HG03342 (cell line): Measurements from ENCODE around the gene ATP2A1.
A peak's percentile ranks its signal among the peaks of the same experiment; 100 is the strongest.
"Not testable (repeated sequence)": the region's sequence is repeated elsewhere in the genome, so short reads cannot be mapped to it uniquely, and the experiment has no call there.

Experiments
- ATAC-seq: cut with Tn5 transposase; IDR thresholded peaks from one replicate; pipeline ENCODE4 v1.9.1; 2021; ENCODE audit warnings: mild to moderate bottlenecking, moderate library complexity; ENCODE audit not compliant: unreplicated experiment

ATP2A1 gene

DNA sequence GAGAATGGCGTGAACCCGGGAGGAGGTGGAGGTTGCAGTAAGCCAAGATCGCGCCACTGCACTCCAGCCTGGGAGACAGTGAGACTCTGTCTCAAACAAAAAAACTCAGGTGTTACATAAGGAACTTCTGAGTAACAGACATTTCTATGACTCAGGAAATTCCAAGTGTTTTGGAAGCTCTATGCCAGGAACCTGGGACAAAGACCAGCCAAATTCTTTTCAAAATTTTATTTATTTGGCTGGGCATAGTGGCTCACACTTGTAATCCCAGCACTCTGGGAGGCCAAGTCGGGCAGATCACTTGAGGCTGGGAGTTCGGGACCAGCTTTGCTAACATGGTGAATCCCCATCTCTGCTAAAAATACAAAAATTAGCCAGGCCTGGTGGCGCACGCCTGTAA, 19.9 kb upstream of the ATP2A1 start:
- no peak for ATAC-seq

DNA sequence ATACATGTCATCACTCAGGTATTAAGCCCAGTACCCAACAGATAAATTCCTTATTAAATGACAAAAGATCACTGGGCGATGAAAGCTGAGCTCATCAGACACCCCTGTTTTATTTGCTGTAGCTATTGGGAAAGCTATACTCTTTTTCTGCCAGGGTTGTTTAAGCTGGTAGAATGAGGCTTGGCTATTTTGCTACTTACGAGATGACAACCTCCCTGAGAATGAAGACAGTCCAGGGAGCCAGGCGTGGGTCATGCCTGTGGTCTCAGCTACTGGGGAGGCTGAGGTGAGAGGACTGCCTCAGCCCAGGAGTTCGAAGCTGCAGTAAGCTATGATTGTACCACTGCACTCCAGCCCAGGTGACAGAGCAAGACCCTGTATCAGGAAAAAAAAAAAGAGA, 19.0 kb upstream of the ATP2A1 start:
- ATAC-seq: no peak

- no peak for ATAC-seq
Measured at GRCh38 chr16:28863929-28864793, 14.1 kb upstream of the ATP2A1 start.

GRCh38 chr16:28865001-28865688, 13.1 kb upstream of the ATP2A1 start:
- no peak for ATAC-seq

DNA sequence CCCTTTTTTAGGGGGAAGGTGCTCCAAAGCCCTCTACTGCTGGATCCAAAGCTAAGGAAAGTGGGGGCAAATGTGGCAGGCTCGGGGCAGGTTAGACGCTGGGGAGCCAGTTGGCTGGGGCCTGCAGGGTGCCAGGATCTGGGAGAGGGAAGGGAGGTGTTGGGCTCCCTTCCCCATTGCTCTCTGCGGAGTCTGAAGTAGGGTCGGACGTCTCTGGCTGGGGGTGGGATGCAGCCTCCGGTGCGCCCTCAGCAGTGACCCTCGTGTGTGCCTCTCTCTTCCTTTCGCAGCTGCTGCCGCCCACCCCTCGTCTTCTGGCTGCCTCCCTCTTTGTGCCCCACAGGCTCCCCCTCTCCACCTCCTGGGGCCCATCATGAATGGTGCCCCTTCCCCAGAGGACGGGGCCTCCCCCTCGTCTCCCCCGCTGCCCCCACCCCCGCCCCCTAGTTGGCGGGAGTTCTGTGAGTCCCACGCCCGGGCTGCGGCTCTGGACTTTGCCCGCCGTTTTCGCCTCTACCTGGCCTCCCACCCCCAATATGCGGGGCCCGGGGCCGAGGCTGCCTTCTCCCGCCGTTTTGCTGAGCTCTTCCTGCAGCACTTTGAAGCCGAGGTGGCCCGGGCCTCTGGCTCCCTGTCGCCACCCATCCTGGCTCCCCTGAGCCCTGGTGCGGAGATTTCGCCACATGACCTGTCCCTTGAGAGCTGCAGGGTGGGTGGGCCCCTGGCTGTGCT, 12.4 kb upstream of the ATP2A1 start:
- no peak for ATAC-seq

DNA sequence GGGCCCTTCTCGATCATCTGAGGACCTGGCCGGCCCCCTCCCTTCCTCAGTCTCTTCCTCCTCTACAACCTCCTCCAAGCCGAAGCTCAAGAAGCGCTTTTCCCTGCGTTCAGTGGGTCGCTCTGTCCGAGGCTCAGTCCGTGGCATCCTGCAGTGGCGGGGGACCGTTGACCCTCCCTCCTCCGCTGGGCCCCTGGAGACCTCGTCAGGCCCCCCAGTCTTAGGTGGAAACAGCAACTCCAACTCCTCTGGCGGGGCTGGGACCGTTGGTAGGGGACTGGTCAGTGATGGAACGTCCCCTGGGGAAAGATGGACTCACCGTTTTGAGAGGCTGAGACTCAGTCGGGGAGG, 11.9 kb upstream of the ATP2A1 start:
- ATAC-seq: no peak

DNA sequence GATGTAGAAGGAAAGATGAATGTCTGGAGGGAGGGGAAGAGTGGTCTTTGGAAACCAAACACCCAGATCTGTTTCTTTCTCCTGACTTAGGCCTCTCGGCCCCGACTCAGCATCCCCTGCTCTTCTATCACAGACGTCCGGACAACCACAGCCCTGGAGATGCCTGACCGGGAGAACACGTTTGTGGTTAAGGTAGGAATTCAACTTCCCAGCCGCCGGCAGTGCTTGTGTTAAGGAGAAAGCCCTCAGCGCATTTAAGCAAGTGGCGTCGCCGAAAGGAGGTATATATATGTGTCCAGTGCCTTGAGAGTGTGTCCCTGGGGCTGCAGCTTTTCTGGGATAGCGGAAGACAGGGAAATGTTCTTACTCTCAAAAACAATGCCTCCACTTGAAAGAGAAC, 11.0 kb upstream of the ATP2A1 start:
- no peak for ATAC-seq

DNA sequence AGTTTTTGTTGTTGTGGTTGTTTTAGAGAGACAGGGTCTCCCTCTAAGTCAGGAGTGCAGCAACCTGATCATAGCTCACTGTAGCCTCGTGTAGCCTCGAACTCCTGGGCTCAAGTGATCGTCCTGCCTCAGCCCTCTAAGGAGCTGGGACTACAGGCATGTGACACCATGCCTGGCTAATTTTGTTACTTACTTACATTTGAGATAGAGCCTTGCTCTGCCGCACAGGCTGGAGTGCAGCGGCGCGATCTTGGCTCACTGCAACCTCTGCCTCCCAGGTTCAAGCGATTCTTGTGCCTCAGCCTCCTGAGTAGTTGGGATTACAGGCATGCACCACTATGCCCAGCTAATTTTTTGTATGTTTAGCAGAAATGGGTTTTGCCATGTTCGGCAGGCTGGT, 10.6 kb upstream of the ATP2A1 start:
- ATAC-seq: not testable (repeated sequence)

GRCh38 chr16:28869201-28869600, 9.1 kb upstream of the ATP2A1 start:
- ATAC-seq: no peak

GRCh38 chr16:28872952-28873351, 5.3 kb upstream of the ATP2A1 start:
- no peak for ATAC-seq

DNA sequence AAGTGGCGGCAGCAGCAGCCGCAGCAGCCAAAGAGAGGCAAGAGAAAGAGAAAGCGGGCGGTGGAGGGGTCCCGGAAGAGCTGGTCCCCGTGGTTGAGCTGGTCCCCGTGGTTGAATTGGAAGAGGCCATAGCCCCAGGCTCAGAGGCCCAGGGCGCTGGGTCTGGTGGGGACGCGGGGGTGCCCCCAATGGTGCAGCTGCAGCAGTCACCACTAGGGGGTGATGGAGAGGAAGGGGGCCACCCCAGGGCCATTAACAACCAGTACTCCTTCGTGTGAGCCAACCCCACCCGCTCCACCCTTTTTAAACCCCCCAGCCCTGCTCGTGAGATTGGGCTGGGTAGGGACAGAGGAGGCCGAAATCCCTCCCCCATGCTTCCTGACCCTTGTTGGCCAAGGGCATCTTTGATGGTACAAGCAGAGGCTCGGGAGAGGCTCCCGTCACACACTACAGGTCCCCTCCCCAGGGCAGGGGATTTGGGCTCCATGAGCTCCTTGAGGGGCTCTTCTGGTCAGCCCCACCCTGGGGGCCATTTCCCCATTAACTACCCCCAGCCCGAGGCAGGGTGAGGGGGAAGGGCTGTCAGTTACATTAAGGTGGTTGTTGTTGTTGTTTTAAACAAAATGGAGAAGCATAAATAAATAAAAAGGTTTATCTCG, 4.6 kb upstream of the ATP2A1 start:
- no peak for ATAC-seq

DNA sequence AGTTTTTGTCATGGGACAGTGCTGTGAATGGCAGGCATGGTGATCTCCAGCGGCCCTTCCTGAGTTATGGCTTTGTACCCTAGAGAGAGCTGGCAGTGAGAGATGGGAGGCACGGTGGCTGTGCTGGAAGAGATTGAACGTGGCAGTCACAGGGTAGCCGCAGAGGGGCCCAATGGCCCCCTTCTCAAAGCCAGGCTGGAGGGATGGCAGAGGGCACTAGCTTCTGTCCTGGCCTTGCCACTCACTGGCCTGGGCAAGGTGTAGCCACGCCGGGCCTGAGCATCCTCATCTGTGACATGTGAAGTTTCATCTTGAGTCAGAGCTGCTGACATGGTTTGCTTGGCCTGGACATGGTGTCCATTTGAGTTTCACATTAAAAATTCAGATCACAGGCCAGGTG, 3.9 kb upstream of the ATP2A1 start:
- ATAC-seq: no peak

GRCh38 chr16:28875134-28876018, 2.9 kb upstream of the ATP2A1 start:
- no peak for ATAC-seq

DNA sequence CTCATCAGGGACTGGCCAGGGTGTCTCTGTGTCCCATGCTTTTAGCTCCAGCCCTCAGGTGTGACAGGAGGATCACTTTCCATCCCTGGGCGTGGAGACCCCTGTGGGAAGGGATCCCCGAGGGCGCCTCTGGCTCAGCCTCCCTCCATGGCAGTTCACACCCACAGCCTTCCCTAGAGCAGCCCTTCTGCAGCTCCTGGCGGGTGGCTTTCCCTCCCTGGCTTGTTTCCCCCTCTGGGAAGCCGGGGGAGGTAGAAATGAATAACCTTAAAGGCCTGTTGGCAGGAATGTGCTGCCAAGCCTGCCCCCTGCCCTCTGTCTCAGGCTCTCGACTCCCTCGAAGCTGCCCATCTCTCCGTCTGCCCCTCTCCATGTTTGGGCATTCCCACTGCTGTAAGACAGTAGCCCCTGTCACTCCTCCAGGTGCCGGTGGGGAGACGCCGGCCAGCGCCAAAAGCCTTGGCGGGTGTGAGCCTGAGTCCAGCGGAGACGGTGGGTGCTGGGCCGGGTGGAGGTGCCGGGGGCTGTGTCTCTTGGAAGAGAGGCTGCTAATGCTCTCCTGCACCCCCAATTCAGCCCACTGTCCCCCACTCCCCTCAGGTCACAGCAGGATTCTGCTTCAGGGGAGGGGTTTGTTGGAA, 2.1 kb upstream of the ATP2A1 start:
- ATAC-seq: no peak

DNA sequence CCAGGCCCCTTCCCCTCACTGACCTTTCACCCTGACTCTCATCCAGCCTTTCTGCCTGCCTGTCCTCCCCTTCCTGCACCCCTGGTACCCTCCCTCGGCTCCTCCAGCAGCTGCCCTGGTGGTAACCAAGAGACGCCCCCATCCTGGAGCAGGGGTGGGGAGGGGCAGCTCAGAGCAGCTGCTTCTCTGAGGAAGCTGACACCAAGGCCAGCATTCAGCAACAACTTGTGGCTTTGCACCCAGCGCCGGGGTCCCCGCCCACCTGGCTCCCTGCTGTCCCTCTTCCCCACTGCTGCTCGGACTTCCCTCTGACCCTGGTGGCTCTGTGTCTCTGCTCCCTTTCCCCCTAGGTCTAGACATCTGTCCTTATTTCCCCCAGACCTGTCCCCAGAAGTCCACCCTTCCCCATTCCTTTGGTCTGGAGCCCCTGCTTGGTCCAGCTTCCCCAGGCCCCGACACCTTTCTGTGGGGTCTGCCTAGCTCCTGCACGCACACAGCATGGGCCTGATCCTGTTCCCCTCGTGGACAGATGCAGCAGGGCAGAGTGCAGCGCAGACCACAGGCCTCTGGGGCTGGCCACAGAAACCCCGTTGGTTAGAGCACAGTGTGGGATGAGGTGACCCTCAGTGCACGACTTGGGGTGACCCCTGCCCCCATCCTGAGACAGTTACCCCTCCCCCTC, 1.2 kb upstream of the ATP2A1 start:
- ATAC-seq: no peak

DNA sequence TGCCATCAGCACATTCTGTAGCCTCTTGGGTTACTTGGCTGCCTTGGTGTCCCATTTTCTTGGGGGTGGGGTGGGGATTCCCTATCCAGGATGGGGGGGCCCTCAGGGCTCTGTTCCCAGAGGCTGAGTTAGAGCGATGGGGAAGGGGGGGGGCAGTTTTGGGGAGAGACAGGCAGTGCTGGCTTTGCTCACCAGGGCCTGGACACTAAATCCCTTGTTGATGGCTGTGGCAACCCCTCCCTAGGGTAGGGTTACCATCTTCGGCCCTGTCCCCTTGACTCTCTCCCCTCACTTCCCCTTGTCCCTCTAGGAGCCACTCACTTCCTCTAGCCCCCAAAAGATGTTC, 660 bp upstream of the ATP2A1 start:
- ATAC-seq: no peak

DNA sequence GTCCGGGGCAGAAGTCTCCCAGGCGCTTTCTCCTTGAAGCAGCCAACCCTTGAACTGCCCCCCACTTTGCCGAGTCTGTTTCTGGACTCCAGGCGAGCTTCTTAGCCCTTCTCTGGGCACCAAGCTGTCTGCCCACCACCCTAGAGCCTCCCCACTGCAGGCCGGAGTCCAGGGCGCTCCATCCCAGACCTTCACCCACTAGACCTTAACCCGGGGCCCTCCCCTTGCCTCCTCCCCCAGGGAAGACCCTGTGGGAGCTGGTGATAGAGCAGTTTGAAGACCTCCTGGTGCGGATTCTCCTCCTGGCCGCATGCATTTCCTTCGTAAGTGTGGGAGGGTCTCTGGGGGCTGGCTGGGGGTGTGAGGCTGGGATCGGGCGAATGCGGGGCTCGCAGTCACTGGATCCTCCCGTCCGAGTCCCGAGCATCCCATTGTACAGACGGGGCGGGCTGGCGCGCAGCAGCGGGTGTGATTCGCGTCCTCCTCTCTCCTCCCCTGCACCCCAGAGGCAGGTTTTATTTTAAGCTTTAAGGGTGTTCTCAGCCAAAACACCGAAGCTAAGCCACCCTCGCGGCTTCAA, 1.1 kb downstream of the ATP2A1 start:
- ATAC-seq: peak; percentile 40

GRCh38 chr16:28879841-28880588, 1.7 kb downstream of the ATP2A1 start:
- ATAC-seq: peak; percentile 83
